ENCODE results near the gene PPP1R7.

PPP1R7 gene

DNA sequence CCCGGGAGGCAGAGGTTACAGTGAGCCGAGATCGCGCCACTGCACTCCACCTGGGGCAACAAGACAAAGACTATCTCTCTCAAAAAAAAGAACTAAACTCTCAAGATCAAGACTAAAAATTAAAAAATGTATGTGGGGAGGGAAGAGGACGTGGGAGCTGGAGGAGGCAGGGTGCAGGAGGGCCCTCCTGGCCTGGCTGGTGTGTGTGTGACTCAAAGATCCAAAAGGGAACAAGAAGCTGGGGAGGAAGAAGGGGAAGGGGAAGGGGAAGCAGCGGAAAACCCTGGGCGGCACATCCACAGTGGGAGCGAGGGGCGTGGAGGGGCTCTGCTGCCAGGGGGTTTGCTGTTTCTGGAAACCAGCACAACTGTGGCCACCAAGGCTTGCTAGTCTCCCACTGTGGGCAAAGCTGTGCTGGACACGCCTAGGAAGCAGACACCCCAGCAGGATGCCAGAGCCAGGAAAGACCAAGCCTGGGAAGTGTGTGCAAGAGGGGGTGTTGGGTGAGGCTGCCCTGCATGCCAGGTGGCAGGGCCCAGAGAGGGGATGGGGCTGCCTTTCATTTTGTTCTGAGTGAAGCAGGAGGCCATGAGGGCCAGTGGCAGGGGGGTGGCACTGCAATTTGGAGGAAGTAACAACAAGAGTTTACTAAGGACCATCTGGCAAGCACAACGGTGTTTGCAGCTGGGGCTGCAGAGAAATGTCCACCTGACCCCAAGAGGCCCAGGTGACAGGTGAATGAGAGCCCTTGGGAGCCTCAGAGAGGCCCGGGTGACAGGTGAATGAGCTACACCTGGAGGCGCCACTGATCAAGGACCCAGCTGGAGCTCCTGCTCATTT, 82.7 kb downstream of the PPP1R7 start:
- no peak for DNase-seq (ENCODE audit: low spot score)
